HPDE6-E6E7 (cell line): ENCODE measurements around the gene BOD1L2.

Experiments used
- DNase-seq: peaks from one replicate; pipeline ENCODE4 v3.0.0; 2011; ENCODE audit warnings: missing footprints; ENCODE audit errors: extremely low spot score

The BOD1L2 gene

DNA sequence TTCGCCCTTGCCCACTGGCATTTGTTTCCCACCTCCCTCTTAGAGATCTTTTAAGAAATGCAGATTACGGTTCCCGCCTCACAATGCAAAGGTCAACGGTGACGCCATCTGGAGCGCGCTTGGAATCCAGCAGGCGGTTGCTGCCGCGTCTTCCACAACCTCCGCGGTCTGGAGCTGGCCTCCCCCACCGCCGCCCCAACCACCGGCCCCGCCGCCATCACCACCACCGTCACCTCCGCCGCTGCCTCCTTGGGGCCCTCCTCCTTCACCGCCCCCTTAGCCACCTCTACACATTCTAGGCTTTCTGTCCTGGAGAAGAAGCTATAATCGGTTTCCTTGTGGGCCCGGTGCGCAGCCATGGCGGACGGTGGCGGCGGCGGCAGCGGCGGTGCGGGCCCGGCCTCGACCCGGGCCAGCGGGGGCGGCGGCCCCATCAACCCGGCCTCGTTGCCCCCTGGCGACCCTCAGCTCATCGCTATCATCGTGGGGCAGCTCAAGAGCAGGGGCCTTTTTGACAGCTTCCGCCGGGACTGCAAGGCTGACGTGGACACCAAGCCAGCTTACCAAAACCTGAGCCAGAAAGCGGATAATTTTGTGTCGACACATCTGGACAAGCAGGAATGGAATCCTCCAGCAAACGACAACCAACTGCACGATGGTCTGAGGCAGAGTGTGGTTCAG lies at the start of gene BOD1L2:
Gene BOD1L2, plus strand, starts transcription at position 132 of the 681 bp plus-strand sequence. Its CDS starts 226 bp downstream, at position 358.
- no peak for DNase-seq

DNA sequence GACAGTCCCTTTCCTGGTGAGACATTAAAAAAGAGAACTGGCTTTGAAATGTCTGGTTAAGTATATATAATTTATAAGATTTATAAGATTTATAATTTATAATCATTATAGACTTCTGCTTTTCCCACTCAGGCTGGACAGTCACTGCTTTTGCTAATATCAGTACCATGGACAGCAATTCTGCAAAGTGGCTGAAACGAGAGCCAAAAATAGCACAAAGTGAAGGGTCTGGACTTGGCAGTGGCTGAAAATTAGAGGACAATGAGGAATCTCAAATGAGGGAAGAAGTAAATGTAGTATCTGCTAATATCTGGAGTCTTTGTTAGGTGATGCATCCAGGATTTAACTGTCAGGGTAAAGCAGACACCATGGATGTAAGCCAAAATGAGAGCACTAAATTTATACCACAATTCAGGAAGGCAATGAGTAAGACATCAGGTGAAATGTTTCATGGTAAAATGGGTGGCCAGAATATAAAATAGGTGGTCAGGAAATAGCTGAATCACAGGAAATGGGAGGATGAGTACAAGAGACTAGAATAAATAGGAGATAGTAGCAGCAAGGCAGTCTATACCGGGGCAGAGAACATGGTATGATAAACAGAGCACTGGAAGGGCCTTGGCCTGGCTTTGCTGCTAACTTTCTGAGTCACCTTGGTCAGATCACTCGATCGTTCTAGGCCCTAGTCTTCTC lies 39.6 kb upstream of the BOD1L2 start:
- DNase-seq, result no peak

DNA sequence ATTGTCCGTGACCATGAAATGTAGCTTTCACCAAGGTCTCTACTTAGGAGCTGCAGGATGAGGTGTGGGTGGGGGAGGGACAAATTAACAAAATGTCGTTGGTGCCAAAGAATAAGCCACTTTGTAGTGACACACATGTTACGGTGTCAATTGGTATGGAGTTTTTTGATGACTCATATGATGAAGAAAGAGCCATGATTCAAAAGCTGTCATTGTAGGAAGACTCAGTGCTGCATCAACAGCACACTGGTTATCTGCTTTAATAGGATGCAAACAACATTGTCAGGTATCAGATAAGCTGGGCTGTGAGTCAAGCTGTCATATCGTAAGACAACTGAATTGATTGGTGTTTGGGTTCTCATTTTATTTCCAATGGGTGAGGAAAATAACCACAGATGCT lies 36.6 kb upstream of the BOD1L2 start:
- DNase-seq, result no peak

DNA sequence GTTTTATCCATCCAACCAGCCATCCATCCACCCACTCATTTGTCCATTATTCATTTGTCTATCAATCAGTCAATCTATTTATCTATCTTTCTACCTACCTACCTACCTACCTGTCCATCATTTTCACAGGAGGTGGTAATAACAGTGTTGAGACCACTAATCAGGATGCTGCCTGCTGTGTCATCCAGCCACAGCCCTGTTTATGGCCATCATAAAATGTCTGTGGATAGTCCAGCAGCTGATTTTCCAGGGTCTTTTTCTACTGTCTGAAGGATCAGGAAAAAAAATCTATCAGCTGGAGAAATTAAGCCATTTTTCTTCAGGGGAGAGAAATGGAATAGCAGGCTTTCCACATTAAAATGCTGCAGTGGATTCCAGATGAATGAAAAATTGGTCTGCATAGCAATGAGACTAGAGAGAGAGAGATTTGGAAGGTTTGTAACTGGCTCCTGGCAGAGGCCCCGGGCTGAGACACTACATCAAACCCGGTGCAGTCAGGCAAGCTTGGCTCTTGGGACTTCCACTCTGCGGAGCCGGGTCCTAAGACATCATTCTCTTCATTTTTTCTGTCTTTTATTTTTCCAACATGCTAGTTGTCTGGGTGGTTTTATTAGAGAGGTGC lies 33.0 kb upstream of the BOD1L2 start:
- no peak for DNase-seq

DNA sequence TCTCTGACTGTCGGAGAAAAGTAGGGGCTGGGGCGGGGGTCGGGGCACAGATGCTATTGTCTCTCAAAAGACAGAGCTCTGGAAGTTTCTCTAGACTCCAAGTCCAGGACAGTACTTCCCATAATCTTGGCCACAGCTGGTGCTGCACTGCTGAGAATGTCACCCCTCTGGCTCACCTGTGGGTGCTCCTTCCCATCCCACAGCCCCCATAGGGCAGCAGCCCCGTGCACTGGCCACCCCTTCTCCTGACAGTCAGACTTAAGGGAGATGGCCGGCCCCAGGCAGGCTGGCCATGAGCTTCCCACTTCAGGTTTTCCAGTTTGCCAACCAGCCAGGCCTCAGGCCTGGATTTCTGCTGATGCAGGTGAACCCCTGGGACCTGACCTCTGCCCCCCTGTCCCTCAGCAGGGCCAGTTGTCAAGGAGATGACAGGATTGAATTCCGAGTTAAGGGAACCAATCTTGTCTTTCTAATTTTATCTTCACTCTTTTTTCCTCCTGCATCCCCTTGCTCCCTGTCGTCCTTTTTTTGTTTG lies 30.2 kb upstream of the BOD1L2 start:
- no peak for DNase-seq

DNA sequence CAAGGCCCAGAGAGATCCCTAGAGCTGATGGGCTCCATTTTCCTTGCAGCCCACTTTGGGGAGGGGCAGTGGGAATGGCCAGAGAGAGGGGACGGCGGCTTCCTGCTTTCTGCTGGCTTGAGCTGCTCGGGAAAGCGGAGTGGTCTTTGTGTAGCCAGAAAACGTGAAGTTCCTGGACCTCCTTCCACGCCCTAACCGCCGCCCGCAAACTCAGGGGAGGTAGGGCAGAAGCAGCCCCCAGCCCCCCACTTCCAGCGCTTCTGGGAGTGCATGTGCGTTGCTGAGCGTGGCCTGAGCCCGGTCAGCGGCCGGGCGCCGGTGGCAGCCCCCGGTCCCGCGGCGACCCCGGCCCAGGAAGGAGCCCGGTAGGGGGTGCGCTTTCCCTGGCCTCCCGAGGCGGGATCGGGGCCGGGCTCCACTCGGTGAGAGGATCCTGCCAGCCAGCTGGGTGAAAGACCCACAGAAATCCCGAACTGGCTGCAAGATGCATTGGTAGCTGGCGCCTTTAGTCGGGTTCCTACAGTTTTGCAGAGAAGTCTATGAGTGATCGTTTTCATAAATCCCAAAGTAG lies 25.3 kb upstream of the BOD1L2 start:
- no peak for DNase-seq

DNA sequence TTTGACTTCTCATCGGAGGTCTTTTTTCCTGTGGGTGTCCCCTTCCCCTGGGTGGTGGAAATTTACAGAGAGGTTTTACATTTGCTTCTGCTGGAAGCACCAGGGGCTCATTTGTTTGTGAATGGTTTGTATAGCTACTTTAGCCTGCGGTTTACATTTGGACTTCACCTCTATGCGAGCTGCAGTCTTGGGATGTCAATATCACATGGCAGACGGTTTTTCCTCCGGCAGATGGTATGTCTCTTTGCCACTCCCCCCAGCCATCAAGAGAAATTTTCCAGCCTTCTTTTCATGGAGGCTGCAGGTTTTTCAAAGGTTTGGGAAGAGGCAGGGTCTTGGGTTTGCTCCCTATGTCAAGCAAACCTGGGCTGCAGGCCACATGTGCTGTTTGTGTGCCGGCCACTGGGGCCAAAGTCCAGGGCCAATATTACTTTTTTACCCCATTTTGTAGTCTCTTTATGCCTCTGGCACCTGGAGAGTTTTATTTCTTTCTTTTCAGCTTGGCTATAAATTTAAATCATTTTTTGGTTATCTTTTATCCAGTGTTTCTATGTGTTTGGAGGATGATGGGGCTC lies 23.9 kb upstream of the BOD1L2 start:
- no peak for DNase-seq

DNA sequence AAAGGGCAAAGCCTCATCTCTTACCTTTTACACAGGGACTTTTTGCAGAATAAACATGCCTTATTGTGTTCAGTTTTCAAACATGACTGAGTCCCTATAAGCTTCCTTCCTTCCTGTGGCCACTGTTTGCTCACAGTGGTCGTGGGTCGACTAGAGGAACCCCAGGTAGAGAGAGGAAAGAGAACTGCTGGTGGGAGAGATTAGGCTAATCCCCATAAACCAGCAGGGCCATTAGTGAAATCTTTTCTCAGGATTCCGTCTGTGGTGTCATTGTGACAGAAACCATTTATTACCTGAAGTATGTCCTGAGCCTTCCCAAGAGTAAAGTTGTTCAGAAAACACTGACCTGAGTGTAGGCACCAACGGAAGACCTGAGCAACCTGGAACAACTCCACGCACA lies 21.3 kb upstream of the BOD1L2 start:
- DNase-seq, result no peak

DNA sequence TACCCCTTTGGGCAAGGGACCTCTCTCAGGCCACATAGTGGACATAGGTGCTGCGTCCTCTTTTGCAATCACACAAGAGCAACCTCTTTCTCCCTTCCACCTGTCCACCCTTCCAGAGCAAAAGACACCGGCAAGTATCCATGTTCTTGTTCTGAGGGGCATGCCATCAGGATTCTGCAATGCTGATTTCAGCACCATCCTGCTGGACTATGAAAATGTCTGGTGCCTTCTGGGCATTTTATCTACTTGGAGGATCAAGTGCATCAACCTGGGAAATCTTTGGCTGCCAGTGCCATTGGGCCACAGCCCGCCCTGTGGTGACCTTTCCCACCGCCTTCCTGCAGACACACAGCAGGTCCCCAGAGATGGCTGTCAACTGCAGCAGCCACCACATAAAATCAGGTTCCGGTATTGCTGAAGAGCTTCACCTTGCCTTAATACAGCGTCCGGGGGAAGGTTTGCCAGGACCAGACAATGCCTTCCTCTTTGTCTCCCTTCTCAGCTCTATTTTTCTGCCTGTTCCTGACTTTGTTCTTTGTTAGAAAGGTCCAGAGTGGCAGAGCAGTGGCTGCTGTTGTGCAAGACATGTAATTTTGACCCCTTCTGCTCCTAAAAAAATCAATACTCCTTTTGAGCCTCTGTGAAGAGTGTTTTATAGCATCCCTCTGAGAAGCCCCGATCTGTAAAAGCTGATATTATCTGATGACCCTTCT lies 18.5 kb upstream of the BOD1L2 start:
- DNase-seq, result no peak

DNA sequence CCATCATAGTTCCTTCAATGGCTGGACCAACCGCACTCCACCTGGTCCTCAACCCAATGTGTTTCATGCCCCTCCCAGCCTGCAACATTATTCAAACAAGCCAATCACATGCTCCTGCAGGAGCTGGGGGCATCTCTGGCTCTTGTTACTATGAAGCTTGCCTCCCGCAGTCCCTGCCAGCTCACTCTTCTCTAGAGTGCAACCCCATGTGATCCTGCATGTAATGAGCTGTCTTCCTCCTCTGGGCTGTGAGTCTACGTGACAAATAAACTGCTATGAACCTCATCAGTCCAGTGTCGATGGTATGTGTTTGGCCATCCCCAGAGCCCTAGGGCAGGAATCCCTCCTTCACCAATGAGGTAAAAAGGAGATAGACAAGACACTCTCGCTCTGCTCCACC lies 15.8 kb upstream of the BOD1L2 start:
- no peak for DNase-seq

DNA sequence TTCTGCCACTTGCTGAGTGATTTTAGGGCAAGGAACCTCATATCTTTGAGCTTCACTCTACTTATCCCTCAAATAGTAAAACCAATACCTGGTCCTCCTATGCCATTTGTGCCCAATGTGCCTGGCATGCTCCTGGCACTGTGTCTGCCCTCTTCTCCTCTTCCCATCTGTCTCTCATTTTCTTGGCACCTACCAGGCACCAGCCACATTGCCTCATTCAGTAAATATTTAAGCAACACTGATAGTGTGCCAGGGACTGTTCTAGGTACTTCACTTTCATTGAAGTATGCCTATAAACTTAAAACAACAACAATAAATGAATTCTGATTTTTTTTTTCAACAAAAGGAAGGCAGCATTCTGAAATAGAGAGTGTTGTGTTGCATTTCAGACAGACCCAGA lies 15.1 kb upstream of the BOD1L2 start:
- DNase-seq, result no peak

DNA sequence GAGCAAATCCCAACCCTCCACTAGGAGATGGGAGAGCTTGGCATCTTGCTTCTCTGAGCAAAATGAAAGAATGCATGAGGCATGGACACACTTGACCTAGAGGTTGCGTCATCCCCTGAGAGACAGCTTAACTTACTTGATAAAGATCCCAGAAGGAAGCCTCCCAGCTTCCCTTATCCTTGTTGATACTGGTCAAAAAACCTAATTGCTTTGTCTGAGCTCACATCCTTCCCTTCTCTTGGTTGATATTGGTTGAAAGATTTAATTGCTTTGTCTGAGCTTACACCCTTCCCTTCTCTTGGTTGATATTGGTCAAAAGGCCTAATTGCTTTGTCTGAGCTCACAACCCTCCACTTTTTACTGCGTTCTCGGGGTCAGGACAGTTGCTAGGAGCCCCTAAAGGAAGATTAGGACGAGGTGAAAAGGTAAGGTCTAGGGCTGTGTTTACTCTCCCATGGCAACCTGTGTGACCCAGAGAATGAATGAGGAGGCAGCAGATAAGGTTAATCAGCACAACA lies 12.2 kb upstream of the BOD1L2 start:
- no peak for DNase-seq

DNA sequence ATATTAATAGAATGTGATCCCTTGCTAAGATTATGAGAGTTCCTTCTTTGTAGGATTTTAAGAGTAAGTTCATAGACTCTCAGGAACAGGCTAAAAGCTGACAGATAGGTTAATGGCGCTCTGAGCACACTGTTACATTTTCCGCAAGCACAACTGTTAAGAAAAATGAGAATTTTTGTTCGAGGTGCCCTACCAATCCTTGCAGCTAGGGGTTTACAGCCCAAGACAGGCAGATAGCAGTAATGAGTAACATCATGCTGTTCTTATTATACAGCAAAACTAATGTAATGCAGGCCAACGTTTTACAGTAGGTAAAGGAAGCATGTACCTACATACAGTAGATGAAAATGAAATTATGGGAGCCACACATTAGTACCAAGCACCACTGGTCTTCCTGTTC lies 11.2 kb upstream of the BOD1L2 start:
- DNase-seq, result no peak

DNA sequence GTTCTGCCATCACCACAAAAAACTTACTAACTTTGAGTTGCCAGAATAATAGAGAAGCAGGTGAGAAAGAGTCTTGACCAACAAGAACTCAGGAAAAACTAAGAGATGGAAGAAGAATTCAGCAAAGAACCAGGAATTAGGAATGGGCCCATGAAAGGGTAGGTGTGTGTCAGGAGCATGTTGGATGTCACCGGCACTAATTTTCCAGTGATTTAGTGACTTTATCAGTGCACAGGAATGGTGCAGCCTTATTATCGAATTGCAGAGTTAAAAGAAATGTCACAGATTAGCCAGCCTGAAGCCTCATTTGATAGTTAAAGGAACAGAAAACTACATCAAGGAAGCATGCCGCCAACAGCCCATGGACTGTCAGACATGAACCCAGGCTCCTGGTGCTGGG lies 9.0 kb upstream of the BOD1L2 start:
- DNase-seq, result no peak

DNA sequence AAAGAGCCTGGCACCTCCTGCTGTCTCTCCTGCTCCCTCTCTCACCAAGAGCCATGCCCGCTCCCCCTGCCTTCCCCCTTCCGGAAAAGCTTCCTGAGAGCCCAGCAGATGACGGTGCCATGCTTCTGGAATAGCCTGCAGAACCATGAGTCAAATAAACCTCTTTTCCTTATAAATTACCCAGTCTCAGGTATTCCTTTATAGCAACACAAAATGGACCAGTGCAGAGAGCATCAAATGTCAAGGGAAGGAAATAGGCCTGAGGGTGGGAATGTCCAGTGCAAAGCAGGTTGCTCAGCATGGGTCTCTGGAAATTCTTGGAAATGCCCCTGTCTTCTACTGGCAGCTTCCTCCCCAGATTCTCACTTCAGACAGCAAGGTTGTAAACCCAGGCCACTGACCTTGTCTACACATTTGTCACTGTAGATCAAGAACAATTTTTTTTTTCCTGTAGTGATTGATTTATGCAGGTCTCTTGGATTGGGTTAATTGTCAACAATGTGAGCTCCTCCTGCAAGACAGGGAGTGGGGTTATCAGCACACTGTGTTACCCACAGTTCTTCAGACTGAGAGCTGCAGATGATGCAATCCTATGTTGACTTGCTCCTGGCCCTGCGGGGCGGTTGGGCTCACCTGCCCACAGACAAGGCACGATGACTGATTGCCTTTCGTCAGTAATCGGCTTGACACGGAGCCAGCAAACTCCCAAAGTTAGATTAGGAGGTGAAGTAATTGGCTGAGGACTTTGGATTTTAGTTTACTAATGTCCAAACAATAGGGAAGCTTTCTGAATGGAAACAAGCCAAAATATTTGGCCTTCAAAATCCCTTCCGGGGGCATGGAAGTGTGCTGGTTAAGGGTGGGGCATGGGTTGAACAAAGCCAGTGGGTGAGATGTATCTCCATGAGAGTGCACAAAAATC lies 5.4 kb upstream of the BOD1L2 start:
- no peak for DNase-seq

DNA sequence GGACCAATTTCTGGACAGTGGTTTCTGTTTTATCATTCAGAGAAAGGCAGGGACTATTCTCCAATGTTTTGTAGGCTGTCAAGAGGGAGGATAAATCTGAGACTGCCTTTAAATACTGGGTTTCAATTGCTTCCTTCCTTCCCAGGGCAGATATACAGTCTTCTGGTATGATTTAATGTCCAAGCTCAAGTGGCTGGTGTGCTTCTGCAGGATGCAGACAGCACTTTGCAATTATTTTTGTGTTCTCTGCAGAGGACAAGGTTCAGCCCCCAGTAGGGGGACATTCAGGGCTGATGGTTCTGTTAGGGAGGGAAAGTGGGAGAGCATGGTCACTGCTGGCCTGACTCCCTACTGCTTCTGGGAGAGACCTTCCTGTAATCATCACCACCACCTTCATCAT lies 4.6 kb upstream of the BOD1L2 start:
- DNase-seq, result no peak

DNA sequence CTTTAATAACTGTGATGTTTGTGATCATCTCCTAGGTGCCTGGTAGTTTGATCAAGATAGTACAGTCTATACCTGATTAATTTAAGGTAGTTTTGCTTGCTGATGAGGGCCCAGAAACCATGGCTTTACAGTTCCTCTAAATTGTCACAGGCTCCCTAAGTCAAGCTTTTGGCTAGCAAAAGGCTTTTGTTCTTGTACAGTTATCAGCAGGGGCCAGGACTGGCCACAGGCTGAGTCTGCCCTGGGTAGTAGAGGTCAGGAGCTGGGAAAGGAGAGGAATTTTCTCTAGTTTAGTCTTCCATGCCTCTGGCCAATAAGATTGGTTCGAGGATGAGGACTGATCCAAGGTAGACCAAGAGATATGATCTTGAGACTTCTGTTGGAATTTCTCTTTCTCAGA lies 3.6 kb upstream of the BOD1L2 start:
- no peak for DNase-seq

DNA sequence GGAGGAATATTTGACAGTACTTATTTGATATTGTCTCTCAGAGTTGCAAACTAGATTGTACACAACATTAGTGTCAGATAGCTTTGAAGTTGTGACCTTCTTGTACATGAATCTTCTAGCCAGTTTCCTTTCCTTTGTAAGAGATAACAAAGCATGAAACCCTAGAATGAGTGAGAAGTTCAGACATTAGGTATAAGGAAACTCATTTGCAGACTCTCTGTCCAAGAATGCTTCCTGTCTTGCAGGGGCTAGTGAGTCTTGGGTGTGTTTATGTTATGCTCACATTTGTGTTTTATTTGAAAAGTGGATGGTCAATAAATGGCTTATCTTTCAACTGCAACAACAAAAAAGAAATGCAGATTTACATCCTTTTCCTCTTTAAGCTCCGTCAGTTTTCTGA lies 1.4 kb downstream of the BOD1L2 start:
- DNase-seq, result no peak

DNA sequence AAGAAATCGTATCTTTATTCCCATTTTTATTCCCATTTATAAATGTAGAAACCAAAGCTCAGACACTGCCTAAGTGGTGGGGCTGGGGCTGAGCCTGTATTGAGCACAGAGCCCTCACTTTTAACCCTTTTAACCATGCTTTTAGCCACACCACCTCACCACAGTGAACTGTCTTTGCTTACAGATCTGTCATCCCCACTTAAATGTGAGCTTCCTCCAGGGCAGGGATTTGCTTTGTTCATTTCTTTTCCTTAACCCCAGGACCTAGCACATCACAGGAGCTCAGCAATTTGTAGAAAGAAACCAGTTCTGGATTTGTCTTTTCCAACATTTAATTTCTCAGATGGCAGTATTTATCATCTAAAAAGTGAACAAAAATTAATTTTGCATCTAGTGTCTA lies 2.2 kb downstream of the BOD1L2 start:
- no peak for DNase-seq

DNA sequence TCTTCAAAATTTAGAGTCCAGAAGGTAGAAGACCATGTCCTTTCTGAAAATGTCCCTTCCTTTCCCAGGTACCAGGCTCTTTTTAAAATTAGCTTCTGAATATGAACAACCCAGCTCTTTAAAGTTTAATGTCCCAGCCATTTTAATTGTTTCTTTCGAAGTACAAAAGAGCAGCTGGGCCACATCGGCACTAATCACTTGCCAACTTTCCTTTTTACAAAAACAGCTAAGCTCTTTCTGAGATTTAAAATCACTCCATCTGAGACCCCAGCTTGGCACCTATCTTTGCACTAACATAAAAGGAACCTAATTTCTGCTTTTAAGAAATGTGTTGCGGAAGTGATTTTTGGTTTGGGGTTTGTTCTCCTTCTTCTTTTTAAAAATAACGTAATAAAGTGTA lies 2.6 kb downstream of the BOD1L2 start:
- no peak for DNase-seq
